ENCODE results near the gene BRINP3.

The BRINP3 gene

DNA sequence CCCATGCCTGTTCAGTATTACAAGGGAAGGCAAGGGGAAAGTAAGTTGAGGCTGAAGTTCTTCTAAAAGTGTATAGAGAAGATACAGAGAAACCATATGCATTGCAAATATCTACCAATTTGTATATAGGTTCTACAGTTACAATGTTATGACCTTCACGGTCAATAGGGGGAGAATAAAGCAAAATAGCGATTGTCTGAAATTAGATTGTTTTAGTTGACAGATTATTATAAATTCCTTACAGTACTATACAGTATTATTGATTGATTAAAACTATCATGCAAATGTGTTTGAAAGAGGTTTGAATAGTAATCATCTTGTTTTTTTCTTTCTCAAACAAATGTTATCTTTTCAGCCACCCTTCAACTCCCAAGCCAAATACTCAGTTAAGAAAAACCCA is 13.7 kb upstream of the BRINP3 start:
- Mint-ChIP-seq H3K4me1 (peaks cover 6% of the 10 kb centered on the region), H3K4me3 (no peak overlapping the region), H3K36me3 (ENCODE audit: low read depth) (no peaks in the 10 kb centered on the region), H3K9me3 (no peaks in the 10 kb centered on the region), H3K27me3 (ENCODE audit: low read depth) (no peaks in the 10 kb centered on the region), H3K27ac (no peak overlapping the region)
- TF ChIP-seq, protein P1, sequence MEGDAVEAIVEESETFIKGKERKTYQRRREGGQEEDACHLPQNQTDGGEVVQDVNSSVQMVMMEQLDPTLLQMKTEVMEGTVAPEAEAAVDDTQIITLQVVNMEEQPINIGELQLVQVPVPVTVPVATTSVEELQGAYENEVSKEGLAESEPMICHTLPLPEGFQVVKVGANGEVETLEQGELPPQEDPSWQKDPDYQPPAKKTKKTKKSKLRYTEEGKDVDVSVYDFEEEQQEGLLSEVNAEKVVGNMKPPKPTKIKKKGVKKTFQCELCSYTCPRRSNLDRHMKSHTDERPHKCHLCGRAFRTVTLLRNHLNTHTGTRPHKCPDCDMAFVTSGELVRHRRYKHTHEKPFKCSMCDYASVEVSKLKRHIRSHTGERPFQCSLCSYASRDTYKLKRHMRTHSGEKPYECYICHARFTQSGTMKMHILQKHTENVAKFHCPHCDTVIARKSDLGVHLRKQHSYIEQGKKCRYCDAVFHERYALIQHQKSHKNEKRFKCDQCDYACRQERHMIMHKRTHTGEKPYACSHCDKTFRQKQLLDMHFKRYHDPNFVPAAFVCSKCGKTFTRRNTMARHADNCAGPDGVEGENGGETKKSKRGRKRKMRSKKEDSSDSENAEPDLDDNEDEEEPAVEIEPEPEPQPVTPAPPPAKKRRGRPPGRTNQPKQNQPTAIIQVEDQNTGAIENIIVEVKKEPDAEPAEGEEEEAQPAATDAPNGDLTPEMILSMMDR (IDR thresholded peaks at IDR 0.05; ENCODE audit: unreplicated experiment in 3 of 3): no peak

DNA sequence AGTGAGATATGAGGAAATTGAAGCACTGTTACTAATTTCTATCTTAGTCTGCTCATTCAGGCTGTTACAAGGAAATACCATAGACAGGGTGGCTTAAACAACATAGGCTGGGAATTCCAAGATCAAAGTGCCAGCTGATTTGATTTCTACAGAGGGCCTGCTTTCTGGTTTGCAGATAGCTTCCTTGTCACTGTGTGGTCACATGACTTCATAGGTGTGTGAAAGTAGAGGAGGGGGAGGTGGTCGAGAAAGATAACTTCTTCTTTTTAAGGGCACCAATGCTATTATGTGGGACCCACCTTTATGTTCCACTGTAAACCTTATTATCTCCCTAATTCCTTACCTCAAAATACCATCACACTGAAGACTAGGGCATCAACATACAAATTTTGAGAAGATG is 6.4 kb upstream of the BRINP3 start:
- Mint-ChIP-seq H3K4me1 (peaks cover 6% of the 10 kb centered on the region), H3K36me3 (ENCODE audit: low read depth) (no peaks in the 10 kb centered on the region), H3K27ac (no peak overlapping the region), H3K9me3 (no peaks in the 10 kb centered on the region), H3K27me3 (ENCODE audit: low read depth) (peaks cover 10% of the 10 kb centered on the region), H3K4me3 (no peak overlapping the region)
- TF ChIP-seq, protein P1 (IDR thresholded peaks at IDR 0.05; ENCODE audit: unreplicated experiment in 3 of 3): no peak

DNA sequence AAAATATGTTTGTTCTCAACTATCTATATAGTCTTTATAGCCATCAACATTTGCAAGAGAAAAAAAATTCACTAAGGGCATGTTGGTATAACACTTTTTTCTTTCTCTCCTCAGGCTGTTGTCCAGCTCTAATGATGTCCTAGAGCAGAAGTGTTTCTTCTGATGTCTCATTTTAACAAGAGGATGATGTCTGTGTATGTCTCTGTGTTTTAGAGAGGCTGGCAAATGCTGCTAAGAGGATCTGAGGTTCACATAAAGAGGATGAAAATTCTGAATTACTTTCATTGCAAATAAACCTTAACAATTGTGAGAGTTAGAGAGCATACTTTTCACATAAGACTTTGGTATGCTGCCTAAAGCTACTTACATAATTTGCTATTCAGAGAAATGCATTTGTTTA is 2.6 kb upstream of the BRINP3 start:
- TF ChIP-seq, protein P1 (IDR thresholded peaks at IDR 0.05; ENCODE audit: unreplicated experiment in 3 of 3): no peak
- peaks cover 49% of the 10 kb centered on the region for H3K27me3 Mint-ChIP-seq (ENCODE audit: low read depth)
- no peak overlapping the region for H3K4me3 Mint-ChIP-seq

DNA sequence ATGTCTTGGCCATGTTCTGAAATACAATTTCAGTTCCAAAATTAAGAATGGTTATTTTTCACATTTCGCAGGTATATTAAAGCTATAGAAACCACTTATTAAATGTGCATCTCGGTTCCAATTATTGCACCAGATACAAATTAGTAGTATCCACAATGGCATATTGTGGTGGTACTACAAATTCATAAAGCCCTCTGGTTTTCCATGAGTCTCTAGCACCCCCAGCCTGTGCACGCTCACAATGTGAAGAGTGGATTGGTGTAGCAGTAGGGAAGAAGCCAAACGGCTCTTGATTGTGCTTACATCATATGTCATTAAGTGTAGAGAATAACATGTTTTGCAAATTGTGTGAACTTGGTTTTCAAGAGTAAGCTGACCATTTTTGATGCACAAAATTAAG is 1.9 kb upstream of the BRINP3 start:
- Mint-ChIP-seq H3K4me3 (peak overlapping the region; percentile 86 to 92 (median 90)), H3K36me3 (ENCODE audit: low read depth) (no peaks in the 10 kb centered on the region), H3K27ac (no peak overlapping the region), H3K9me3 (no peaks in the 10 kb centered on the region), H3K4me1 (peaks cover 25% of the 10 kb centered on the region), H3K27me3 (ENCODE audit: low read depth) (peaks cover 56% of the 10 kb centered on the region)
- TF ChIP-seq, protein P1 (IDR thresholded peaks at IDR 0.05; ENCODE audit: unreplicated experiment in 3 of 3): no peak

More for the DNA sequence above, 2.6 kb upstream of the BRINP3 start:
- Mint-ChIP-seq H3K4me1 (peaks cover 20% of the 10 kb centered on the region), H3K27ac (no peak overlapping the region), H3K9me3 (no peaks in the 10 kb centered on the region), H3K36me3 (ENCODE audit: low read depth) (no peaks in the 10 kb centered on the region)

DNA sequence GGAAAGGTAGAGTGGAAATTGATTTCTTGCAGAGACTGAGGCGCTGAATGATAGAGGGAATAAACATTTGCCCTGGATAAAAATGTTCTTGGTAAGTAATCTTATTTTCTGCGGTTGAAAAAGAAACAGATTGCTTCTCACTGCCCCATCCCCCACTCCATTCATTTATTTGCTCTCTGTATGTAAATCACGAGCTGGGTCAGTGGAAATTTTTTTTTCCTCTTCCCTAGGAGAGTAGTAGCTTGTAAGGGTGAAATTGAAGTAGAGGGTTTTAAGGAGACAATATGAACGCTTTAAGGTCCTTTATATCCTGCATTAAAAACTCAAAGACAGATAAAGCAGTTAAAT is 1.4 kb upstream of the BRINP3 start:
- peaks cover 25% of the 10 kb centered on the region for H3K4me1 Mint-ChIP-seq
- H3K4me3 Mint-ChIP-seq: peak overlapping the region; percentile 86 to 92 (median 90)
- peaks cover 61% of the 10 kb centered on the region for H3K27me3 Mint-ChIP-seq (ENCODE audit: low read depth)
- no peaks in the 10 kb centered on the region for H3K9me3 Mint-ChIP-seq
- no peaks in the 10 kb centered on the region for H3K36me3 Mint-ChIP-seq (ENCODE audit: low read depth)
- TF ChIP-seq, protein P1 (IDR thresholded peaks at IDR 0.05; ENCODE audit: unreplicated experiment in 3 of 3): no peak
- peak overlapping the region; percentile 29 to 81 (median 41) for H3K27ac Mint-ChIP-seq

DNA sequence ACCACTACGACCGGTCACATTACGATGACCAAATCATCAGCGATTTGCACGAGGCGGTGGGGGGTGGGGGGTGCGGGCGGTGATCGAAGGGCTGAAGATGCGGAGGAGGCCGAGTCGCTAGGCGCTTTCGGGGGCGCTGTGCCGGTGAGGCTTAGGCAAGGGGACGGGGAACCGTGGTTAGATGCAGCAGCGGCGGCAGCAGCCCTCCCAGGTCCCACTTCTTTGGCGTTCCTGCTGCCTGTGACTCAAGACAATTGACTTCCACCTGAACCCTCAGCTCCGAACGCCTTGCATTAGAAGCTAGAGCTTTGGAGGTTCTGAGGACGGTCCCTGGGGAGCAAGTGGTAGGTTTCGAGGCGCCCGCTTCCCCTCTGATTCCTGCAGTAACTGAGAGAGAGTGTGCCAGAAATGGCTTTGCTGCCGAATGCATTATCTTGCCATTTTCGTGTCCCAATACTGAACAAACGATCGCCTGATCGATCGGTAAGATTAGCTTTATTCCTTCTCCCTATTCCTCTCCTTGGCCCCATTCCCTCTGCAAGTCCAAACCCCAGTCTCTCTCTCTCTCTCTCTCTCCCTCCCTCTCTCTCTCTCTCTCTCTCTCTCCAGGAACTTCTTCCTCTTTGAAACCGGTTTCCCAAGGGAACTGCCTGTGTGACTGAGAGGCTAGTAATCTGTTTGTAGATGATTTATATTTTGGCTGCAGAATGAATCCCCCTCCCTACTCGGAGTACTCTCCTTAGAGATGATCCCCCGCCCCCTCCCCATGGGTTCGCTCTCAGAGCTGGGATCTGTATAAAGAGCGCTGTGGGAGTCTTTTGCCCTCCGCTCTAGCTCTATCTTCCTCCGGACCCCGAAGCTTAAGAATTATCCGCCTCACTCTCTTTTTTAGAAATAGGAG is 735 bp upstream of the BRINP3 start:
- TF ChIP-seq, protein P1 (IDR thresholded peaks at IDR 0.05; ENCODE audit: unreplicated experiment in 3 of 3): no peak
- H3K27me3 Mint-ChIP-seq (ENCODE audit: low read depth): peaks cover 65% of the 10 kb centered on the region
- H3K36me3 Mint-ChIP-seq (ENCODE audit: low read depth): no peaks in the 10 kb centered on the region
- peaks cover 25% of the 10 kb centered on the region for H3K4me1 Mint-ChIP-seq
- H3K9me3 Mint-ChIP-seq: no peaks in the 10 kb centered on the region
- peak overlapping the region; percentile 29 to 81 (median 41) for H3K27ac Mint-ChIP-seq
- H3K4me3 Mint-ChIP-seq: peak overlapping the region; percentile 86 to 92 (median 90)

All from nephron (organoid).